ENCODE data around the gene TSPO.

Gene TSPO

DNA sequence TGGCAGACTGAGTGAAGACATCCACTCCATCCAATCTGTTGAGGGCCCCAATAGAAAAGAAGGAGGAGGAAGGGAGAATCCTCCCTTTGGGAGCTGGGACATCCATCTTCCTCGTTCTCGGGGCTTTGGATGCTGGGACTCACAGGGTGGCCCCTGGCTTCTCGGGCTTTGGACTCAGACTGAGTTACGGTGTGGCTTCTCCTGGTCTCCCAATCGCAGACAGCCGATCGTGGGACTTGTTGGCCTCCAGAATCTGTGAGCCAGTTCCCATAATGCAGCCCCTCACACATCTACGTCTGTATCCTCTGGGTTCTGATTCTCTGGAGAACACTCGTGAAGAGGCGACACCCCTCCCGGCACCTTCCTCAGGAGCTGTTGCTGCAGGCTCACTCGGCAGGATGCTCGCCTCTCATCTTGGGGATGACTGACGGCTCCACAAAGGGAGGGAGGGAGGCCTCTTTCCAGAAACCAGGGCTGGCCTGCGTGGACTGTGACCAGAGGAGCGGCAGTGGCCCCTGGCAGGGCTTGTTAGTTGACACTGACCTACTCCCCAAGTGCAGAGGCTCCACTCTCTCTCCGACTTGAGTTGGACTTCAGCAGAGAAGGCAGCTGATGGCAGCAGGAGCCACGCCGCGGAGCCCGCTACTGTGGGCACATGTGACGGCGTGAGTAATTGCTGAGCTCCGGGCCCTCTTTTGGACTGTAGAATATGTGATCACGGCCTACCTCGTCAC is 50.3 kb downstream of the TSPO start:
- TF ChIP-seq RAD21 (IDR thresholded peaks at IDR 0.05; ENCODE audit: low read depth) (no peak), FOXM1 (IDR thresholded peaks at IDR 0.05; ENCODE audit: borderline replicate concordance, low read depth) (no peak)

DNA sequence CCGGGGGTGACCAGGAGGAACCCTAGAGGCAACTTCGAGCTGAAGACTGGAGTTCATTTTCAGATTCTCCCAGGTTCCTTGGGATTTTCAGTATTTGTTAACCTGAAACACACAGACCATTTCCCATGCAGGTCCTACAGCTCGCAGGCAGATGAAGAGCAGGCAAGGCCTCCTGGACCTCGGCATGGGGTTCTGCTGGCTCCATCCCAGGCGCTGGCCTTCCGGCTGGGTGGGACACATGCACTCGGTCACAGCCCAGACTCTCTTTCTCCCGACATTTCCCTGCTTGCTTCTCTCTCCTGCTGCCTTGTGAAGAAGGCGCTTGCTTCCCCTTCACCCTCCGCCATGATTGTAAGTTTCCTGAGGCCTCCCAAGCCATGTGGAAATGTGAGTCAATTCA is 51.0 kb downstream of the TSPO start:
- TF ChIP-seq TCF12 (IDR thresholded peaks at IDR 0.05; ENCODE audit: low read depth) (no peak), FOXM1 (IDR thresholded peaks at IDR 0.05; ENCODE audit: borderline replicate concordance, low read depth) (no peak), ZBTB7A (IDR thresholded peaks at IDR 0.05; ENCODE audit: low read depth) (no peak), MAX (IDR thresholded peaks at IDR 0.05) (no peak), TEAD4 (IDR thresholded peaks at IDR 0.05) (no peak)

DNA sequence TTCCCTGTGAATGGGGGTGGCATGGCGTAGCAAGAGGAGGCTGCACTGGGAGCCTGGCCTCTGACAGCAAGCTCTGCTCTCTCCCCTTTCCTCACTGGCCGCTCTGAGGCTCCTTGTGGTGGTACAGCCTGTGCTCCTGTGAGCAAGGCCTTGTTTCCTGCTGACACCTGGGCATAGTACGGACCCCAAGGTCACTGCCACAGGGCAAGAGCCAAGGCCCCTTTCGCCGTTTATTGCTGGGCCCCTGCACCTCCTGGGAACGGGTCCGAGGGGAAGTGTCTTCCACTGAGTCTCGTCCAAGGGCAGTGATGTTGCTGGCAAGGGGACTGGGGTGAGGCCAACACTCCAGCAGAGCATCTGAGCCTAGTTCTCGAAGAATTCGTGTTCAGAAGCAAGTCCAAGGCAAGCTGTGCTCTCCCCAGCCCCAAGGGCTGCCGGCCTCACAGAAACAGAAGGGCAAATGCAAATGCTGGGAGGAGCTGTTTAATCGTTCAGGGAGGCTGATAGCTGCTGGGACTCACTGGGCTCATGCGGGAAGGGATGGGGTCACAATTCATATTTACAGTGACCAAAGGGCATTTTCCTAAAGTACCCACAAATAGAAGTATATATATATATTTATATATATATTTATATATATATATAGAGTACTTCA is 51.5 kb downstream of the TSPO start:
- TF ChIP-seq NFIC (IDR thresholded peaks at IDR 0.05) (no peak), MAX (IDR thresholded peaks at IDR 0.05) (no peak), REST (IDR thresholded peaks at IDR 0.05; ENCODE audit: low read depth) (no peak), ZBTB7A (IDR thresholded peaks at IDR 0.05; ENCODE audit: low read depth) (no peak), TCF12 (IDR thresholded peaks at IDR 0.05; ENCODE audit: low read depth) (no peak), CREB1 (IDR thresholded peaks at IDR 0.05; ENCODE audit: low read depth) (no peak), TAF1 (IDR thresholded peaks at IDR 0.05; ENCODE audit: low read depth) (no peak), FOXM1 (IDR thresholded peaks at IDR 0.05; ENCODE audit: borderline replicate concordance, low read depth) (no peak), TEAD4 (IDR thresholded peaks at IDR 0.05) (no peak), EP300 (IDR thresholded peaks at IDR 0.05; ENCODE audit: borderline replicate concordance) (no peak), YY1 (IDR thresholded peaks at IDR 0.05; ENCODE audit: low read depth) (no peak), RAD21 (IDR thresholded peaks at IDR 0.05; ENCODE audit: low read depth) (no peak), CEBPB (IDR thresholded peaks at IDR 0.05) (no peak), EGR1 (IDR thresholded peaks at IDR 0.05) (no peak)
- TF ChIP-seq, protein P1, sequence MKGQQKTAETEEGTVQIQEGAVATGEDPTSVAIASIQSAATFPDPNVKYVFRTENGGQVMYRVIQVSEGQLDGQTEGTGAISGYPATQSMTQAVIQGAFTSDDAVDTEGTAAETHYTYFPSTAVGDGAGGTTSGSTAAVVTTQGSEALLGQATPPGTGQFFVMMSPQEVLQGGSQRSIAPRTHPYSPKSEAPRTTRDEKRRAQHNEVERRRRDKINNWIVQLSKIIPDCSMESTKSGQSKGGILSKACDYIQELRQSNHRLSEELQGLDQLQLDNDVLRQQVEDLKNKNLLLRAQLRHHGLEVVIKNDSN (IDR thresholded peaks at IDR 0.05) = no peak

- no peak for TF ChIP-seq FOXM1 (IDR thresholded peaks at IDR 0.05; ENCODE audit: borderline replicate concordance, low read depth)
- TF ChIP-seq MAX (IDR thresholded peaks at IDR 0.05) = no peak
- TF ChIP-seq TCF12 (IDR thresholded peaks at IDR 0.05; ENCODE audit: low read depth) = no peak
- TF ChIP-seq EGR1 (IDR thresholded peaks at IDR 0.05) = no peak
- TF ChIP-seq NFIC (IDR thresholded peaks at IDR 0.05) = no peak
- TF ChIP-seq CEBPB (IDR thresholded peaks at IDR 0.05) = no peak
- TF ChIP-seq, protein P1 (IDR thresholded peaks at IDR 0.05) = no peak
- TF ChIP-seq ZBTB7A (IDR thresholded peaks at IDR 0.05; ENCODE audit: low read depth) = no peak
- TF ChIP-seq TEAD4 (IDR thresholded peaks at IDR 0.05) = no peak
Observed at GRCh38 chr22:43203471-43203981, 52.2 kb downstream of the TSPO start.

GRCh38 chr22:43205261-43205691 is 53.9 kb downstream of the TSPO start:
- no peak for TF ChIP-seq ZBTB7A (IDR thresholded peaks at IDR 0.05; ENCODE audit: low read depth)
- no peak for TF ChIP-seq YY1 (IDR thresholded peaks at IDR 0.05; ENCODE audit: low read depth)
- no peak for TF ChIP-seq CEBPB (IDR thresholded peaks at IDR 0.05)
- no peak for TF ChIP-seq CREB1 (IDR thresholded peaks at IDR 0.05; ENCODE audit: low read depth)
- no peak for TF ChIP-seq RAD21 (IDR thresholded peaks at IDR 0.05; ENCODE audit: low read depth)
- TF ChIP-seq EGR1 (IDR thresholded peaks at IDR 0.05) = no peak
- TF ChIP-seq MAX (IDR thresholded peaks at IDR 0.05) = no peak
- no peak for TF ChIP-seq FOXM1 (IDR thresholded peaks at IDR 0.05; ENCODE audit: borderline replicate concordance, low read depth)
- no peak for TF ChIP-seq TCF12 (IDR thresholded peaks at IDR 0.05; ENCODE audit: low read depth)

DNA sequence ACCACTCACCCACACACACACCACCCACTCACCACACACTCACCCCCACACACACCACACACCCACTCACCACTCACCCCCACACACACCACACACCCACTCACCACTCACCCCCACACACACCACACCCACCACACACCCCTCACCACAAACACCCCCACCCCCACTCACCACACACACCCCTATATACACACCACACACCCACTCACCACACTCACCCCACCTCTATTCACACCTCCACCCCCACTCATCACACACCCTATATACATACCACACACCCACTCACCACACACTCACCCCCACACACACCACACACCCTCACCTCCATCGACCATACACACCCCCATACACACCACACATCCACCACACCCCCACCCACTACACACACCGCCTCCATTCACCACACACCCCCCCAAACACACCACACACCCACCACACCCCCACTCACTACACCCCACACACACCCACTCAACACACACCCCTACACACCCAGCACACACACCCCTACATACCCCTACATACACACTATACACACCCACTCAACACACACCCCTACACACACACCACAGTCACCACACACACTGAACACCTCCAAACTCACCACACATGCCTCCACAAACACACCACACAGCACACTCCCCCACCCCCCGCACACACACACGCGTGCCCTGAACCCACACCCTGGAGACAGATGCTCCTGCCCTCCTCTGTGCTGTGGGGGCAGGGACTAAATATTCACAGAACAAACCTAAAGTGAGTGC is 54.6 kb downstream of the TSPO start:
- TF ChIP-seq TAF1 (IDR thresholded peaks at IDR 0.05; ENCODE audit: low read depth) (no peak), NFIC (IDR thresholded peaks at IDR 0.05) (no peak), ZBTB7A (IDR thresholded peaks at IDR 0.05; ENCODE audit: low read depth) (no peak), TCF12 (IDR thresholded peaks at IDR 0.05; ENCODE audit: low read depth) (no peak)
